GM23338 (cell line): ENCODE results near the gene AFAP1L2. TPM values are rescaled to one million over a fixed set of nuclear protein-coding genes. Genes with fewer than 3 reads are reported as not detected.

ENCODE experiments used
- polyA plus RNA-seq: library from polyadenylated mRNA; unstranded; fragments of >200 nt; fragmentation: Nextera tagmentation; extraction: Ambion mirVana; gene quantifications from 2 replicates; pipeline ENCODE4 v1.2.1, GENCODE V29; 2016
- small RNA-seq: library from RNA; depleted of rRNA; stranded (forward); fragments of <200 nt; gene quantifications from one replicate; pipeline ENCODE3, GENCODE V24; 2014; ENCODE audit warnings: low replicate concordance
- total RNA-seq: library from RNA; depleted of rRNA; stranded (reverse); fragments of >200 nt; shearing (Covaris generic); gene quantifications from 2 replicates; pipeline ENCODE4 v1.2.3, GENCODE V29; 2014; rRNA removed

The AFAP1L2 gene
- total and polyA plus RNA-seq, 2 experiments from 2014 or later = 2.3 to 6.5 TPM

Small RNA genes within 50 kb of the gene (small RNA-seq; reads per million reads assigned to genes)
- gene RN7SL384P = not detected

Other genes starting within 250 kb of the AFAP1L2 start
- gene CCDC186, start 230.3 kb downstream of the AFAP1L2 start, total RNA-seq = 23.5 and 24.2 TPM in 2 replicates
- gene CCDC186, start 230.3 kb downstream of the AFAP1L2 start, polyA plus RNA-seq = 32.6 and 50.7 TPM in 2 replicates
- 1.5 and 1.7 TPM in 2 replicates for gene TDRD1, start 225.1 kb downstream of the AFAP1L2 start, total RNA-seq
- 0.52 and 0.64 TPM in 2 replicates for gene TDRD1, start 225.1 kb downstream of the AFAP1L2 start, polyA plus RNA-seq
- 2.0 and 3.7 TPM in 2 replicates for gene VWA2, start 165.2 kb downstream of the AFAP1L2 start, total RNA-seq
- gene VWA2, start 165.2 kb downstream of the AFAP1L2 start, polyA plus RNA-seq = 0.35 and 0.48 TPM in 2 replicates